Fibroblast of villous mesenchyme (primary cell): Measurements from ENCODE around the gene CNTRL. TPM values are rescaled to one million over a fixed set of nuclear protein-coding genes. Genes with fewer than 3 reads are reported as not detected.

Source experiments
- DNase-seq: peaks from one replicate; pipeline ENCODE4 v3.0.0-alpha.2; 2010; ENCODE audit warnings: low read depth
- H3K4me3 ChIP-seq: 2 replicates; pipeline ENCODE4 v1.5.1; 2011; ENCODE audit warnings: low read depth, mild to moderate bottlenecking, low read length
- total RNA-seq: library from RNA; depleted of rRNA; stranded (reverse); fragments of >200 nt; gene quantifications from 2 replicates; pipeline ENCODE4 v1.2.3, GENCODE V29; 2012
- TF ChIP-seq, protein P1 (sequence below): IDR thresholded peaks from 2 replicates; pipeline ENCODE4 v1.5.1; 2012; ENCODE audit warnings: low read depth, mild to moderate bottlenecking, low read length; ENCODE audit not compliant: insufficient read depth

CNTRL gene
- total RNA-seq, 1 donor: 6.5 TPM

DNA sequence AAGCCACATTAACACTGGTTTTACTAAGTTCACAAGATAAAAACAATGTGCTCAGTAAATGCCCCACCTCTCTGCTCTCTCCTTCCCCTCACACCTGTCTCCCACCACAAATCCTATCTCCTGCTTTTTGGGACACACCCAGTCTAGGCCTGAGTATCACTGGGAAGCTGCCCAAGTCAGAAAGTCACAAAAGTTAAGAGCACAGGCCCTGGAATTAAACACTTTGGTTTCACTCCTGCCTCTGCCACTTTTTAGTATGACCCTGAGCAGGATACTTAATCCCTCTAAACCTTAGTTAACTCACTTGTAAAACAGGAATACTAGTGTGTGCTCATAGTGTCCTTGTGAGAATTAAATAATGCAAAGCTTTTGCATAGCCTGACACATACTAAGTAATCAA is 36.0 kb upstream of the CNTRL start:
- no peak overlapping the region for H3K4me3 ChIP-seq
- TF ChIP-seq, protein P1, sequence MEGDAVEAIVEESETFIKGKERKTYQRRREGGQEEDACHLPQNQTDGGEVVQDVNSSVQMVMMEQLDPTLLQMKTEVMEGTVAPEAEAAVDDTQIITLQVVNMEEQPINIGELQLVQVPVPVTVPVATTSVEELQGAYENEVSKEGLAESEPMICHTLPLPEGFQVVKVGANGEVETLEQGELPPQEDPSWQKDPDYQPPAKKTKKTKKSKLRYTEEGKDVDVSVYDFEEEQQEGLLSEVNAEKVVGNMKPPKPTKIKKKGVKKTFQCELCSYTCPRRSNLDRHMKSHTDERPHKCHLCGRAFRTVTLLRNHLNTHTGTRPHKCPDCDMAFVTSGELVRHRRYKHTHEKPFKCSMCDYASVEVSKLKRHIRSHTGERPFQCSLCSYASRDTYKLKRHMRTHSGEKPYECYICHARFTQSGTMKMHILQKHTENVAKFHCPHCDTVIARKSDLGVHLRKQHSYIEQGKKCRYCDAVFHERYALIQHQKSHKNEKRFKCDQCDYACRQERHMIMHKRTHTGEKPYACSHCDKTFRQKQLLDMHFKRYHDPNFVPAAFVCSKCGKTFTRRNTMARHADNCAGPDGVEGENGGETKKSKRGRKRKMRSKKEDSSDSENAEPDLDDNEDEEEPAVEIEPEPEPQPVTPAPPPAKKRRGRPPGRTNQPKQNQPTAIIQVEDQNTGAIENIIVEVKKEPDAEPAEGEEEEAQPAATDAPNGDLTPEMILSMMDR: no peak
- DNase-seq: no peak

DNA sequence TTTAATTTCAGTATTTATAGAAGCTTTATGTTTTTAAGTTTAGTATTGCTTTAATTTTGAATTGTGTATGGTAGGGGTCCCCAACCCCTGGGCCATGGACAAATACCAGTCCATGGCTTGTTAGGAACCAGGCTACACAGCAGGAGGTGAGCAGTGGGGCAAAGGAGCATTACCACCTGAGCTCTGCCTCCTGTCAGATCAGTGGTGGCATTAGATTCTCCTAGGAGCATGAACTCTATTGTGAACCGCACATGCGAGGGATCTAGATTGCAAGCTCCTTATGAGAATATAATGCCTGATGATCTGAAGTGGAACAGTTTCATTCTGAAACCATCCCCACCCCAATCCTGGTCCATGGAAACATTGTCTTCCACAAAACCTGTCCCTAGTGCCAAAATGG is 26.6 kb upstream of the CNTRL start:
- H3K4me3 ChIP-seq: no peak overlapping the region
- DNase-seq: no peak
- TF ChIP-seq, protein P1: no peak

GRCh38 chr9:121048618-121049017 is 26.1 kb upstream of the CNTRL start:
- no peak overlapping the region for H3K4me3 ChIP-seq
- peak; percentile 9 for DNase-seq
- TF ChIP-seq, protein P1: no peak

DNA sequence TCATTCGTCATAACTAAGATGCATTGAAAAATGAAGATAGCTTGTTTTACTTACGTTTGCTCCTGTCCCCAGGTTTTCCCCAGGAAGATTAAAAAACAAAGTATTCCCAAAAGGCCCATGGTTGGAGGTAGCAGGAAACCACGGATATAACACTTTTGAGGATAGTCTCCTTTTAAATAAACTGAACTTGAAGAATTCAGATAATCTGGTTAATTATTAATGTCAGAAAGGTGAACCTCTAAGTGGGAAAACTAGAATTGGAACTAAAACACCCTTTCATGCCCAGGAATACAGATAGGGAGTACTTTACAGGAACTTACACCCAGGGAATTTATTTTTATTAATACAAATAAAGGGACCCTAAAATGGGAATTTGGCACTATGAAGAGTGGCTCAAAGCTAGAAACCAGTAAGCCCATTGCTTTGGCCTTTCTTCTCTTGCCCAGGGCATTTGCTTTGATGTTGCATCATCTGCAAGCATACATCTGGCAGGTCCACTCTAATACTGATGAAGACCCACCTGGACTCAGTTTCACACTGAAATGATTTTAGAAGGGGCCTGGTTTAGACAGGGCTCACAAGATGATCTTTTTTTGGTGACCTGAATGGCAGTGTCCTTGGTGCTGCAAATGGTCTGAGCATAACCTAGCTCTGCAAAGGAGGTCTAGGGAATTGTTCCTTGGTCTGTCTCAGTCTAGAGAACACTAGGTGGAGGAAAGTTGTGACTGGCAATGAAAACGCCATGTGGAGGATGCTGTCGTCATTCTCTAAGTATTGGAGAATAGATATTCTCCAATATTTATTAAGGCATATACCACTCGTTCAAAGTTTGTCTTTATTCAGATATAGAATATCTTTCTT is 24.4 kb upstream of the CNTRL start, which contains the start of gene C5:
Gene C5, minus strand, starts transcription at position 148 of the 861 bp plus-strand sequence. Its CDS starts 29 bp downstream, at position 119.
- no peak within 1 kb of the TSS for H3K4me3 ChIP-seq
- no peak for DNase-seq
- TF ChIP-seq, protein P1: no peak

DNA sequence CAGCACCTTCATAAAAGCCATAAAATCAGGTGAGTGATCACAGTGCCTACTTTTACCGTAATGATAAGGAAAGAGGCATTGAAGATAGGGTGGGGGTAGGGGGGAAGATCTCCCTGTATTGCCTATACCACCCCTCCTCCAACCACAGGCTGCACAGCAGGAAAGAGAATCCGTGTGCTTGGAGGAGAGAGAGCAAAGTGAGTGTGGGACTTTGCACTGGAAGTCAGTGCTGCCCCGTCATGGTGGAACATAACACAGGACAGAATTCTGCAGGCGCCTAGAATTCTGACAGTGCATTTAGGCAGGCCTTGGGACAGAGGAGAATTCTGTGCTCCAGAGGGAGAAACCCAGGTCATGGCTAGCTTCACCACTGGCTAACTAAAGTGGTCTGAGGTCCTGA is 21.2 kb upstream of the CNTRL start:
- no peak overlapping the region for H3K4me3 ChIP-seq
- TF ChIP-seq, protein P1: no peak
- no peak for DNase-seq

DNA sequence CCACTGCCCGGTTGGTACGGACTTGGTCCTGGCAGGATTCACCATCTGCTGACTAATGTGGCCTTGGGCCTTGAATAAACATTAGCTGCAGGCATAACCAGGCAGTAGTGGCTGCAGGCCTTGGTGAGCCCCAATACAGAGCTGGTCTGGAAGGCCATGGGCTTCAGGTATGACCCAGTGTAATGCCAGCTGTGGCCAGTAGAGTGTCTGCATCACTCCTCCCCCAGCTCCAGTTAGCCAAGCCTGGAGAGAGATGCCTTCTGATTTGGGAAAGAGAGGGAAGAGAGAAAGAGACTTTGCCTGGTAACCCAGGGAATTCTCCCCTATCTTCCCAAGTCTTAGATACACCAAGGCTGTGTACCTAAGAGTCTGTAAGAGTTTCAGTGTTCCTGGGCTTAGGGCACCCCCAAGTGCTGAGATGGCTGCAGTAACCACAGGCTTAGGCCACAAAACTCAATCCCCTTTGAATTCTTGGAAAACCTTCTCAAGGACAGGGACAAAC is 19.1 kb upstream of the CNTRL start:
- TF ChIP-seq, protein P1: peak; percentile 61
- peak; percentile 20 for DNase-seq

More for the DNA sequence above, 19.1 kb upstream of the CNTRL start:
- H3K4me3 ChIP-seq: no peak overlapping the region
